Measurements from ENCODE around the gene TRIM33.

Gene TRIM33

DNA sequence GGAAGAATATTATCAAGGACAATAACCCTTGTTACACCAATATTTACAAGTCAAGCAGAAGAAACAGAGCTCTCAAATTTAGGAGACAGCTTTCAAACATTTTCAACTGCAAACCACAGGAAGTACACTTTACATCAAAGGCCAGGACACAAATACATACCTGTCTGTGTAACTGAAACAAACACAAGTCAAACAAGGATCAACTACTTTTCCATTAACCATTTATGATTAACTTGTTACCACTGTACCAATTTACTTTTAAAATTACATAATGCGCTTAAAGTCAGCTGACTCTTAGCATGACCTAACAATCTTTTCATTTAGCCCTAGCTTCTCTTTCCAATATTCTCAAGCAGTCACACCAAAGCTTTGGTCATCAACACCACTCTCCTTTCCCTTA lies 43.5 kb downstream of the TRIM33 start:
- TF ChIP-seq, protein P1, sequence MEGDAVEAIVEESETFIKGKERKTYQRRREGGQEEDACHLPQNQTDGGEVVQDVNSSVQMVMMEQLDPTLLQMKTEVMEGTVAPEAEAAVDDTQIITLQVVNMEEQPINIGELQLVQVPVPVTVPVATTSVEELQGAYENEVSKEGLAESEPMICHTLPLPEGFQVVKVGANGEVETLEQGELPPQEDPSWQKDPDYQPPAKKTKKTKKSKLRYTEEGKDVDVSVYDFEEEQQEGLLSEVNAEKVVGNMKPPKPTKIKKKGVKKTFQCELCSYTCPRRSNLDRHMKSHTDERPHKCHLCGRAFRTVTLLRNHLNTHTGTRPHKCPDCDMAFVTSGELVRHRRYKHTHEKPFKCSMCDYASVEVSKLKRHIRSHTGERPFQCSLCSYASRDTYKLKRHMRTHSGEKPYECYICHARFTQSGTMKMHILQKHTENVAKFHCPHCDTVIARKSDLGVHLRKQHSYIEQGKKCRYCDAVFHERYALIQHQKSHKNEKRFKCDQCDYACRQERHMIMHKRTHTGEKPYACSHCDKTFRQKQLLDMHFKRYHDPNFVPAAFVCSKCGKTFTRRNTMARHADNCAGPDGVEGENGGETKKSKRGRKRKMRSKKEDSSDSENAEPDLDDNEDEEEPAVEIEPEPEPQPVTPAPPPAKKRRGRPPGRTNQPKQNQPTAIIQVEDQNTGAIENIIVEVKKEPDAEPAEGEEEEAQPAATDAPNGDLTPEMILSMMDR (IDR thresholded peaks at IDR 0.05), result no peak
- H3K79me2 ChIP-seq, result peaks cover 9% of the 10 kb centered on the region
- no peak overlapping the region for H3K9ac ChIP-seq
- no peak overlapping the region for H2AFZ ChIP-seq
- no peak overlapping the region for H3K27ac ChIP-seq
- H3K9me3 ChIP-seq (ENCODE audit: control insufficient read depth, low read length), result no peaks in the 10 kb centered on the region
- no peaks in the 10 kb centered on the region for H3K27me3 ChIP-seq (ENCODE audit: control insufficient read depth, insufficient read depth, low read length)
- H3K36me3 ChIP-seq (ENCODE audit: control insufficient read depth, insufficient read depth, low read length), result no peaks in the 10 kb centered on the region
- H3K4me3 ChIP-seq (ENCODE audit: low read depth, low read length), result no peak overlapping the region
- no peak overlapping the region for H3K4me2 ChIP-seq (ENCODE audit: low read length)
- peaks cover 9% of the 10 kb centered on the region for H3K4me1 ChIP-seq

DNA sequence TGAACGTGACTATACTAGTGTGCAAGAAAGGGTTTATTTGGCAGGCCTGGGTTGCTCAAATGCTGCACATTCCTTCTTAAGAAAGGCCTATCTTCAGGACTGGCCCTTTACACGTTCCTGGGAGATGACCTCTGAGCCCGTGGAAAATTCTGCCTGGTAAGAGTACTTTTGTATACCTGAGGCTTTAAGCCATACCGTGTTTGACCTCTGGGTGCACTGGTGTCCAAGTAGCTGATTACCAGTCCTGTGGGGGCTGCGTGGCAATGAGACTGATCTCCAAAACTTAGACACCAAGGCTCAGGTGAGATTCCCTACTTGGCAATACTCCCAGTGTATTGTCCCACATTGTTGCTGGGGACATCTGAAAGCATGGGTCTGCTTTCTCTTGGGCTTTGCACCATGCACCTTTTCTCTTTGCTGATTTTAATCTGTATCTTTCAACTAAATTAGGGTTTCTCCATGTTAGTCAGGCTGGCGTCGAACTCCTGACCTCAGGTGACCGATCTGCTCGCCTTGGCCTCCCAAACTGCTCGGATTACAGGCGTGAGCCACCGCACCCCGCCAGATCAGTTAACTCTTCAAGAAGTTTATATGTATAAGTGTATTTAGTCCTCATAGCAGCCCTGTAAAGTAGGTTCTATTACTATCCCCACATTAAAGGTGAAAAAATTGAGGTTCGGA lies 44.5 kb downstream of the TRIM33 start:
- TF ChIP-seq, protein P1 (IDR thresholded peaks at IDR 0.05), result no peak
- peaks cover 7% of the 10 kb centered on the region for H3K79me2 ChIP-seq
- H3K4me2 ChIP-seq (ENCODE audit: low read length), result no peak overlapping the region
- H3K27ac ChIP-seq, result no peak overlapping the region
- no peak overlapping the region for H3K4me3 ChIP-seq (ENCODE audit: low read depth, low read length)
- H2AFZ ChIP-seq, result no peak overlapping the region
- H3K4me1 ChIP-seq, result peaks cover 9% of the 10 kb centered on the region
- no peaks in the 10 kb centered on the region for H3K9me3 ChIP-seq (ENCODE audit: control insufficient read depth, low read length)
- no peaks in the 10 kb centered on the region for H3K27me3 ChIP-seq (ENCODE audit: control insufficient read depth, insufficient read depth, low read length)
- H3K9ac ChIP-seq, result no peak overlapping the region
- no peaks in the 10 kb centered on the region for H3K36me3 ChIP-seq (ENCODE audit: control insufficient read depth, insufficient read depth, low read length)

DNA sequence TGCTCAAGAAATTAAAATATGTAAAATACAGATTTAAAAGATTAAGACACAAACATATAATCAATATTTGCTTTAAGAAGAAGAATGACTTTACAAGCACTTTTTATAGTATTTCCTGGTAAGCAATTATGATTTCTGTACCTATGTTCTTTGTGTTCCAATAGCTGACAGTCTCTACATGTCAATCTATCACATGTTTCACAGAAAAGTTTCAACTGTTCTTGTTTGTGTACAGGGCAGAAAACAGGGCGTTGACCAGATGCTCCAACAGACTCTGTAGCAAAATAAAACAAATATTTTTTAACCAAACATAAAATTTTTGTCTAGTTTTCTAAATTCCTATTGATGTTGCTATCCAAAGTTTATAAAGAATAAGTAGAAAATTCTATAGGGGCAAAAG lies 48.0 kb downstream of the TRIM33 start:
- Histone ChIP-seq H3K27me3 (ENCODE audit: control insufficient read depth, insufficient read depth, low read length) (no peaks in the 10 kb centered on the region), H3K4me3 (ENCODE audit: low read depth, low read length) (no peak overlapping the region), H3K79me2 (peaks cover 7% of the 10 kb centered on the region), H3K9ac (no peak overlapping the region), H2AFZ (no peak overlapping the region), H3K4me1 (peaks cover 2% of the 10 kb centered on the region), H3K4me2 (ENCODE audit: low read length) (no peak overlapping the region), H3K36me3 (ENCODE audit: control insufficient read depth, insufficient read depth, low read length) (no peaks in the 10 kb centered on the region), H3K27ac (no peak overlapping the region), H3K9me3 (ENCODE audit: control insufficient read depth, low read length) (no peaks in the 10 kb centered on the region)
- TF ChIP-seq, protein P1 (IDR thresholded peaks at IDR 0.05), result no peak

DNA sequence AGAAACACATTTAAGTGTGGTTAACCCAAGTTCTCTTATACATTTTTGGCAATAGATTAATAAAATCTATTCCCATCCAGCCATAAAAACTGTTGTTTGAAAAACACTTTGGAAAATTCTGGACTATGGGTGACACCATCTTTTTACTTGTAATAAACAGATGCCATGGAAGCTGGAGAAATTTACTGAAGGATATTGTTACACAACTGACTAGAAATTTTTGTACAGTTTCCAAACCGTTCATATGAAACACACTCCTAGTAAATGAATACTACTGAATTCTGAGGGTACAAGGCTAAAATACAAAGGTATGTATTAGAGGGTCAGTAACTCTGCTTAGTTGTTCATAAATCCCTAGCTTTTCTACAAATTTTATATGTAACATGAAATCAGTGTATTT lies 48.7 kb downstream of the TRIM33 start:
- Histone ChIP-seq H2AFZ (no peak overlapping the region), H3K4me2 (ENCODE audit: low read length) (no peak overlapping the region), H3K27ac (no peak overlapping the region), H3K4me3 (ENCODE audit: low read depth, low read length) (no peak overlapping the region), H3K27me3 (ENCODE audit: control insufficient read depth, insufficient read depth, low read length) (no peaks in the 10 kb centered on the region), H3K9me3 (ENCODE audit: control insufficient read depth, low read length) (no peaks in the 10 kb centered on the region), H3K79me2 (peaks cover 7% of the 10 kb centered on the region), H3K9ac (no peak overlapping the region), H3K36me3 (ENCODE audit: control insufficient read depth, insufficient read depth, low read length) (no peaks in the 10 kb centered on the region), H3K4me1 (peaks cover 2% of the 10 kb centered on the region)
- TF ChIP-seq, protein P1 (IDR thresholded peaks at IDR 0.05), result no peak

DNA sequence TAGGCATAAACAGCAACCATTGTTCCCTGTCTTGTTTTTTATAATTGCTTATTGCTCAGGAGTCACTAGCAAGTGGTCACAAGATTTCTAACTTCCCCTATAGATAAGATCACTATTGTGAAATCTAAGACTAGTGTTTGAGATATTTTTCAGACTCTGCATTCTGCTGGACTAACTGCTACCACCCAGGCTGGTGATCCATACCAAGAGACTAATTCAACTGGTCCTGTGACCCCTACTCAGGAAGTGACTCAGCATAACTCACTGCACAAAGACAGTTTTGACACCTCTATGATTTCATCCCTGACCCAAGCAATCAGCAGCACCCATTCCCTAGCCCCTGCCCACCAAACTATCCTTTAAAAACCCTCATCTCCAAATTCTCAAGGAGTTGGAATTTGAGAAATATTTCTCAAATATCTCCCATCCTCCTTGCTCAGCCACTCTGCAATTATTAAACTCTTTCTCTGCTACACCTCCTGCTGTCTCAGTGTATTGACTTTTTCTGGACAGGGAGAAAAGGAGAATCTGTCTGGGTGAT lies 52.7 kb downstream of the TRIM33 start:
- no peaks in the 10 kb centered on the region for H3K79me2 ChIP-seq
- H3K9ac ChIP-seq, result no peak overlapping the region
- no peaks in the 10 kb centered on the region for H3K9me3 ChIP-seq (ENCODE audit: control insufficient read depth, low read length)
- TF ChIP-seq, protein P1 (IDR thresholded peaks at IDR 0.05), result no peak
- no peaks in the 10 kb centered on the region for H3K4me1 ChIP-seq
- no peak overlapping the region for H2AFZ ChIP-seq
- H3K4me3 ChIP-seq (ENCODE audit: low read depth, low read length), result no peak overlapping the region
- H3K4me2 ChIP-seq (ENCODE audit: low read length), result peak overlapping the region; percentile 46
- no peak overlapping the region for H3K27ac ChIP-seq
- no peaks in the 10 kb centered on the region for H3K27me3 ChIP-seq (ENCODE audit: control insufficient read depth, insufficient read depth, low read length)
- H3K36me3 ChIP-seq (ENCODE audit: control insufficient read depth, insufficient read depth, low read length), result no peaks in the 10 kb centered on the region

All from parathyroid adenoma (tissue), 2 donors.